Measurements from ENCODE around the gene ANKRD44.

Gene ANKRD44

GRCh38 chr2:197189426-197190099 is 121.0 kb downstream of the ANKRD44 start:
- no peak overlapping the region for H3K27ac ChIP-seq
- TF ChIP-seq ZFX (IDR thresholded peaks at IDR 0.05; ENCODE audit: borderline replicate concordance) (no peak), CTCF (IDR thresholded peaks at IDR 0.05) (no peak)

- no peak for TF ChIP-seq ZFX (IDR thresholded peaks at IDR 0.05; ENCODE audit: borderline replicate concordance)
- TF ChIP-seq CTCF (IDR thresholded peaks at IDR 0.05) = no peak
- H3K27ac ChIP-seq = no peak overlapping the region
Measured at GRCh38 chr2:197185676-197186075, 124.9 kb downstream of the ANKRD44 start.

- TF ChIP-seq CTCF (IDR thresholded peaks at IDR 0.05) = no peak
- no peak for TF ChIP-seq ZFX (IDR thresholded peaks at IDR 0.05; ENCODE audit: borderline replicate concordance)
- H3K27ac ChIP-seq = no peak overlapping the region
Measured at GRCh38 chr2:197184959-197185586, 125.5 kb downstream of the ANKRD44 start.

- H3K27ac ChIP-seq = no peak overlapping the region
- TF ChIP-seq CTCF (IDR thresholded peaks at IDR 0.05) (no peak), ZFX (IDR thresholded peaks at IDR 0.05; ENCODE audit: borderline replicate concordance) (no peak)
Measured at GRCh38 chr2:197183355-197183754, 127.2 kb downstream of the ANKRD44 start.

- no peak for TF ChIP-seq CTCF (IDR thresholded peaks at IDR 0.05)
- no peak for TF ChIP-seq ZFX (IDR thresholded peaks at IDR 0.05; ENCODE audit: borderline replicate concordance)
- H3K27ac ChIP-seq = no peak overlapping the region
Measured at GRCh38 chr2:197182668-197183067, 127.9 kb downstream of the ANKRD44 start.

- no peak overlapping the region for H3K27ac ChIP-seq
- no peak for TF ChIP-seq CTCF (IDR thresholded peaks at IDR 0.05)
- no peak for TF ChIP-seq ZFX (IDR thresholded peaks at IDR 0.05; ENCODE audit: borderline replicate concordance)
Measured at GRCh38 chr2:197181491-197181890, 129.1 kb downstream of the ANKRD44 start.

GRCh38 chr2:197179744-197180498 is 130.7 kb downstream of the ANKRD44 start:
- H3K27ac ChIP-seq = no peak overlapping the region
- TF ChIP-seq CTCF (IDR thresholded peaks at IDR 0.05) (no peak), ZFX (IDR thresholded peaks at IDR 0.05; ENCODE audit: borderline replicate concordance) (no peak)

Measured in 22Rv1 (cell line).